ENCODE measurements around the gene IL18RAP.

The IL18RAP gene

DNA sequence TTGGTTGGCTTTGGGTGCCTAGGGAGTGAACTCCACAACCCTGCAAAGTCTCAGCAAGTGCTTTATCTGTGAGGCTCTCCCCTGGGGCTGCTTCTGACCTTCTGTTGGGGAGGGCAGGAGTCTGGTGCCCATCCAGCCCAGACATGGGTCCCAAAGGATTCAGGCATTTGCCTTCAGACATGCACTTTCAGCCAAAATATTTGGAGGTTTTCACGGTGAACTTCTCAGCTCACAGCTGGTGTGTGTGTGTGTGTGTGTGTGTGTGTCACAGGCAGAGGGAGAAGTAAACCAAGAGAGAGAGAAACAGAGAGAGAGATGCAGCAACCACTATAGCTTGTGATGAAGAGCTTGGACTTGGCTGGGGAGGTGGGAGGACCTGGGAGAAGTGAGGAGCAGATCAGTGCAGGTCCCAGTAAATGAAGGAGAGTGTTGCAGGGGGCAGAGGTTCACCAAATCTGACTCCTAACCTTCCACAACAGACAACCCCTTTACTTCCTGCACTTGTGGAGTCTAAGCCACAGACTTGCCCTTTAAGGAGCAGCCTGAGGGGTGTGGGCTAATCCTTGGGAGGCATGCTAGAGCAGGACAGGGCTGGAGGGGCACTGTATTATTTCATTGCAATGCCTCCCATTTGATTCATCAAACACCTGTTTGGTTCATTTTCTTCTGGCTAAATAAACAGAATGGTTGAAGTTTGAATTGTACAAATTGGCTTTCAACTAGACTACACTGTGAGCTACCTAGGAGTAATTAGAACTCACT, 64.2 kb downstream of the IL18RAP start:
- DNase-seq (ENCODE audit: extremely low read depth, low read depth) = no peak
- TF ChIP-seq, protein P1, sequence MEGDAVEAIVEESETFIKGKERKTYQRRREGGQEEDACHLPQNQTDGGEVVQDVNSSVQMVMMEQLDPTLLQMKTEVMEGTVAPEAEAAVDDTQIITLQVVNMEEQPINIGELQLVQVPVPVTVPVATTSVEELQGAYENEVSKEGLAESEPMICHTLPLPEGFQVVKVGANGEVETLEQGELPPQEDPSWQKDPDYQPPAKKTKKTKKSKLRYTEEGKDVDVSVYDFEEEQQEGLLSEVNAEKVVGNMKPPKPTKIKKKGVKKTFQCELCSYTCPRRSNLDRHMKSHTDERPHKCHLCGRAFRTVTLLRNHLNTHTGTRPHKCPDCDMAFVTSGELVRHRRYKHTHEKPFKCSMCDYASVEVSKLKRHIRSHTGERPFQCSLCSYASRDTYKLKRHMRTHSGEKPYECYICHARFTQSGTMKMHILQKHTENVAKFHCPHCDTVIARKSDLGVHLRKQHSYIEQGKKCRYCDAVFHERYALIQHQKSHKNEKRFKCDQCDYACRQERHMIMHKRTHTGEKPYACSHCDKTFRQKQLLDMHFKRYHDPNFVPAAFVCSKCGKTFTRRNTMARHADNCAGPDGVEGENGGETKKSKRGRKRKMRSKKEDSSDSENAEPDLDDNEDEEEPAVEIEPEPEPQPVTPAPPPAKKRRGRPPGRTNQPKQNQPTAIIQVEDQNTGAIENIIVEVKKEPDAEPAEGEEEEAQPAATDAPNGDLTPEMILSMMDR (IDR thresholded peaks at IDR 0.05; ENCODE audit: low read depth, low read length) = no peak

DNA sequence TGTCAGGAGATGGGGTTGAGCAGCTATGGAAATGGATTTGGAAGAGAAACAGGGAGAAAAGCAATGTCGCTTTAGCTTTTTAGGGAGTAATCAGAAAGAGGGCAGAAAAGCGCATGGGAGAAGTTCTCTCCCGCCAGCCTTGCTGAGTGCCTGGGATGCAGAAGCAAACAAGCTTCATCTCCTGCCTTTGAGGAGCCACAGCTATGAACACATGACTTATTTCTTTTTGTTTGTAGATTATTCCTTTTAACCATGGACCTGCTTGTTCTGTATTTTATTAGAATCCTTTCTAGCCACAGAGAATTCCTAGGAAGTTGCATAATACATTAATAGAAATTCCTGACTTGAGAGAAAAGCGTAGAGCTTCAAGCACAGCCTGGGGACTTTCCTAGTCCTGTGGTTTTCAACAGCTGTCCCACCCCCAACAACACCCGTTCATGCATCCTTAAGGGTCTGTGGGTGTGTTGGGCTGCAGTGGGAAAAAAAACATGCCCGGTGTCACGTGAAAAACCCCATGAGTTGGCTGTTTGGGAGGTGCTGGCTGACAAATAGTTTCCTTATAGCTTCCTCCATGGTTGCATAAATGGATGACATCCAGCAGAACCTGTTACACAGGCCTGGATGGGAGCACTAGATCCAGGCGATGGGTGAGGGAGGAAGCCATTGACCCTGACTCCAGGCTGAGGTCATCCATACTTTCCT, 65.0 kb downstream of the IL18RAP start:
- DNase-seq (ENCODE audit: extremely low read depth, low read depth) = no peak
- TF ChIP-seq, protein P1 (IDR thresholded peaks at IDR 0.05; ENCODE audit: low read depth, low read length) = no peak

DNA sequence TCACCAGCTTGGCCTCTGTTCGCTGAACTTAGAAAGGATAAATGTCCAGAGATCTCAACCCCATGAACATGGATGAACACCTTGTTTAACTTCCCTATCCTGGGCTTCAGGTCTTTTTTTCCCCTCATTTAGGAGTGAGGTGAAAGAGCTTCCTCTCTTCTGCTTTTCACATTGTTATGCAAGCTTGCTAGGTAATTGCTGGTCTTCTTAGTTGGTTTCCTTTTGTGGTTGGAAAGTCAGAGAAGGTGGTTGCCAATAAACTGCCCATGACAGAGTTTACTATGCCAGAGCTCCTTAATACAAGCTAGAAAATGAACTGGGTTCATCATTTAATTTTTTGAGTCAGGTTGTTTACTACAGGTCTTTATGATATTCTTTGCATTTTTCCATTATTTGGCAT, 66.7 kb downstream of the IL18RAP start:
- TF ChIP-seq, protein P1 (IDR thresholded peaks at IDR 0.05; ENCODE audit: low read depth, low read length) = no peak
- DNase-seq (ENCODE audit: extremely low read depth, low read depth) = no peak

DNA sequence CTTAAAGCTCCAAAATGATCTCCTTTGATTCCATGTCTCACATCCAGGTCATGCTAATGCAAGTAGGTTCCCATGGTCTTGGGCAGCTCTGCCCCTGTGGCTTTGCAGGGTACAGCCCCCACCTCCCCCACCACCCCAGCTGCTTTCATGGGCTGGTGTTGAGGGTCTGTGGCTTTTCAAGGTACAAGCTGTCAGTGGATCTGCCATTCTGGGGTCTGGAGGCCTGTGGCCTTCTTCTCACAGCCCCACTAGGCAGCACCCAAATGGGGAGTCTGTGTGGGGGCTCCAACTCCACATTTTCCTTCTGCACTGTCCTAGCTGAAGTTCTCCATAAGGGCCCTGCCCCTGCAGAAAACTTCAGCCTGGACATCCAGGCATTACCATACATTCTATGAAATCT, 69.0 kb downstream of the IL18RAP start:
- TF ChIP-seq, protein P1 (IDR thresholded peaks at IDR 0.05; ENCODE audit: low read depth, low read length) = no peak
- no peak for DNase-seq (ENCODE audit: extremely low read depth, low read depth)

DNA sequence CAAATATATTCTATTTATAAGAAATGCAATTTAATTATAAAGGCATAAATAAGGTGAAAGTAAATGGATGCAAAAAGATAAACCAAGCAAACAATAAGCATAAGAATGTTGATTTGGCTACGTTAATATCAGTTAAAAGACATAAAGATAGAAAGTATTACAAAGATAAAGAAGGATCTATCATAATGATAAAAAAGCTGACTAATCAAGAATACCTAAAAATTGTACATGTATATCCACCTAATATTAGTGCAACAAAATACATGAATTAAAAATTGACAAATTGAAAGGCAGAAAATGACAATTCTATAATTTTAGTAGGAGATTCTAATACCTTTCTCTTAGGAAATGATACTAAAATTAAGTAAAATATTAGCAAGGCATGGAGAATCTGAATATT, 71.6 kb downstream of the IL18RAP start:
- TF ChIP-seq, protein P1 (IDR thresholded peaks at IDR 0.05; ENCODE audit: low read depth, low read length) = no peak
- no peak for DNase-seq (ENCODE audit: extremely low read depth, low read depth)

- TF ChIP-seq, protein P1 (IDR thresholded peaks at IDR 0.05; ENCODE audit: low read depth, low read length) = no peak
- no peak for DNase-seq (ENCODE audit: extremely low read depth, low read depth)
Observed at GRCh38 chr2:102498414-102498813, 75.5 kb downstream of the IL18RAP start.

- no peak for DNase-seq (ENCODE audit: extremely low read depth, low read depth)
- TF ChIP-seq, protein P1 (IDR thresholded peaks at IDR 0.05; ENCODE audit: low read depth, low read length) = no peak
Observed at GRCh38 chr2:102499558-102499957, 76.6 kb downstream of the IL18RAP start.
